HCT116 (cell line): ENCODE data around the gene C19orf85. TPM values are rescaled to one million over a fixed set of nuclear protein-coding genes. Genes with fewer than 3 reads are reported as not detected.

Experiments used
- ATAC-seq: fragments of 200-7000 bp; cut with Tn5 transposase; 2 replicates; pipeline ENCODE4 v1.9.1; 2020; ENCODE audit warnings: mild to moderate bottlenecking, moderate library complexity
- BruUV-seq: library from RNA; stranded (reverse); fragments of 400-500 nt; replicated peaks from 2 replicates; lab custom pipeline; 2021; lab: Mats Ljungman, UMichigan
- CTCF ChIA-PET: fragments of 300-600 bp; sonication (Branson Sonifier 250); formaldehyde crosslinking; loops from one replicate; lab custom pipeline; 2021; ENCODE audit warnings: antibody characterized with exemption; lab: Charles Lee
- POLR2A ChIA-PET: fragments of 300-600, 350-600 bp; sonication (Branson Sonifier 250); formaldehyde crosslinking; loops from one replicate; lab custom pipeline; 2021; ENCODE audit warnings: antibody characterized with exemption; lab: Charles Lee
- RAD21 ChIA-PET, 2 experiments: fragments of 300-600 bp; sonication (Branson Sonifier 250); formaldehyde crosslinking; loops; one replicate each; lab custom pipeline; 2023; ENCODE audit warnings: low total read pairs in 2 of 2; ENCODE audit not compliant: uncharacterized antibody in 2 of 2, unreplicated experiment in 2 of 2, low non-redundant PET in 1 of 2; lab: Charles Lee
- DNase-seq: peaks from one replicate; pipeline ENCODE4 v3.0.0-alpha.2; 2010; ENCODE audit warnings: low read depth, low spot score
- H2AFZ ChIP-seq: fragments of 200-600 bp; shearing (Covaris generic), sonication (generic); 2 replicates; pipeline ENCODE4 v1.6.1; 2017; ENCODE audit warnings: low read depth, mixed run types, mixed read lengths, antibody characterized with exemption, low read length; ENCODE audit not compliant: poor library complexity, severe bottlenecking
- H3K27ac ChIP-seq: 2 replicates; pipeline ENCODE4 v1.5.1; 2012; ENCODE audit warnings: low read depth, low read length
- H3K27me3 ChIP-seq: fragments of 200-600 bp; sonication (generic); 2 replicates; pipeline ENCODE4 v1.6.1; 2016; ENCODE audit warnings: mixed run types, low read length, mixed read lengths; ENCODE audit not compliant: insufficient read depth
- H3K36me3 ChIP-seq, 2 experiments: fragments of 200-500 bp in 1 of 2; fragments of 200-600 bp in 1 of 2; sonication (Bioruptor generic) in 1 of 2; sonication (generic) in 1 of 2; 2 replicates each; pipeline versions ENCODE4 v1.5.1 to v1.6.1; 2014 to 2016; ENCODE audit warnings: low read length in 2 of 2, inconsistent platforms in 1 of 2, mixed read lengths in 1 of 2, mixed run types in 1 of 2; ENCODE audit not compliant: insufficient read depth in 2 of 2, control insufficient read depth in 1 of 2
- H3K4me1 ChIP-seq, 2 experiments: fragments of 200-600 bp in 1 of 2; sonication (generic) in 1 of 2; 2 replicates each; pipeline versions ENCODE4 v1.5.1 to v1.6.1; 2012 to 2017; ENCODE audit warnings: low read length in 2 of 2, inconsistent platforms in 1 of 2, mild to moderate bottlenecking in 1 of 2, mixed read lengths in 1 of 2, mixed run types in 1 of 2, moderate library complexity in 1 of 2; ENCODE audit not compliant: insufficient read depth in 2 of 2, control insufficient read depth in 1 of 2
- H3K4me2 ChIP-seq: fragments of 200-600 bp; sonication (generic); 2 replicates; pipeline ENCODE4 v1.6.1; 2017; ENCODE audit warnings: mixed run types, low read length, mixed read lengths
- H3K4me3 ChIP-seq, 2 experiments: fragments of 200-600 bp in 1 of 2; sonication (generic) in 1 of 2; replicated peaks in 1 of 2; 2 replicates each; pipeline ENCODE4 v1.5.1; 2011 to 2016; ENCODE audit warnings: low read length in 2 of 2, control low read depth in 1 of 2, low read depth in 1 of 2, mild to moderate bottlenecking in 1 of 2, mixed read lengths in 1 of 2, mixed run types in 1 of 2
- H3K79me2 ChIP-seq: fragments of 200-600 bp; sonication (generic); 2 replicates; pipeline ENCODE4 v1.6.1; 2017; ENCODE audit warnings: mild to moderate bottlenecking, mixed run types, low read length, moderate library complexity, mixed read lengths; ENCODE audit not compliant: insufficient read depth
- H3K9ac ChIP-seq: fragments of 200-600 bp; sonication (generic); 2 replicates; pipeline ENCODE4 v1.6.1; 2016; ENCODE audit warnings: low read length, mixed read lengths
- H3K9me2 ChIP-seq: fragments of 200-600 bp; sonication (generic), shearing (Covaris generic); 2 replicates; pipeline ENCODE4 v1.6.1; 2017; ENCODE audit warnings: mixed run types, mild to moderate bottlenecking, moderate library complexity; ENCODE audit not compliant: insufficient read depth
- H3K9me3 ChIP-seq, 2 experiments: fragments of 200-500 bp in 1 of 2; fragments of 200-600 bp in 1 of 2; sonication (Bioruptor generic) in 1 of 2; sonication (generic) in 1 of 2; 2 replicates each; pipeline ENCODE4 v1.6.1; 2014 to 2017; ENCODE audit warnings: low read length in 2 of 2, mixed read lengths in 2 of 2, inconsistent platforms in 1 of 2, low read depth in 1 of 2, mild to moderate bottlenecking in 1 of 2, mixed run types in 1 of 2, moderate library complexity in 1 of 2; ENCODE audit not compliant: control insufficient read depth in 1 of 2, insufficient read depth in 1 of 2
- H4K20me1 ChIP-seq: fragments of 200-600 bp; sonication (generic), shearing (Covaris generic); 2 replicates; pipeline ENCODE4 v1.6.1; 2017; ENCODE audit warnings: mixed run types, mild to moderate bottlenecking, moderate library complexity; ENCODE audit not compliant: insufficient read depth
- ATF3 ChIP-seq: IDR thresholded peaks from 2 replicates; pipeline ENCODE4 v1.6.1; 2012
- CEBPB ChIP-seq: IDR thresholded peaks from 2 replicates; pipeline ENCODE4 v1.6.1; 2012; ENCODE audit warnings: low read depth
- EZH2phosphoT487 ChIP-seq: fragments of 200-600 bp; IDR thresholded peaks from 2 replicates; pipeline ENCODE4 v1.6.1; 2018; ENCODE audit warnings: antibody characterized with exemption, borderline replicate concordance
- POLR2AphosphoS5 ChIP-seq: IDR thresholded peaks from 2 replicates; pipeline ENCODE4 v1.6.1; 2011; ENCODE audit warnings: mild to moderate bottlenecking, low read depth, low read length, moderate library complexity
- REST ChIP-seq: IDR thresholded peaks from 2 replicates; pipeline ENCODE4 v1.6.1; 2012; ENCODE audit warnings: low read depth
- SIN3A ChIP-seq: IDR thresholded peaks from 2 replicates; pipeline ENCODE4 v1.6.1; 2012; ENCODE audit warnings: low read depth
- TCF7L2 ChIP-seq: IDR thresholded peaks from 2 replicates; pipeline ENCODE4 v1.7.0; 2011; ENCODE audit warnings: borderline replicate concordance, inconsistent platforms; ENCODE audit not compliant: insufficient read depth, insufficient read length; ENCODE audit errors: extremely low read depth
- YY1 ChIP-seq: IDR thresholded peaks from 2 replicates; pipeline ENCODE4 v1.6.1; 2011; ENCODE audit warnings: low read length, low read depth, moderate library complexity, mild to moderate bottlenecking; ENCODE audit not compliant: insufficient replicate concordance; ENCODE audit errors: extremely low read depth
- ZBTB33 ChIP-seq: IDR thresholded peaks from 2 replicates; pipeline ENCODE4 v1.6.1; 2011; ENCODE audit warnings: mild to moderate bottlenecking, low read length, moderate library complexity; ENCODE audit not compliant: insufficient replicate concordance; ENCODE audit errors: extremely low read depth
- ZFX ChIP-seq: fragments of 450-650 bp; IDR thresholded peaks from 2 replicates; pipeline ENCODE4 v1.6.1; 2017
- ZNF274 ChIP-seq: fragments of 200-500 bp; sonication (Bioruptor generic); IDR thresholded peaks from 2 replicates; pipeline ENCODE4 v1.6.1; 2014; ENCODE audit warnings: mild to moderate bottlenecking, low read depth, low read length, inconsistent platforms
- intact Hi-C: fragments of 100-400 bp; cut with micrococcal nuclease; formaldehyde crosslinking; loops from 2 replicates; pipeline ENCODE4 v1.10.0; 2022
- total RNA-seq: library from RNA; stranded (reverse); gene quantifications from one replicate; pipeline ENCODE4 v1.2.1, GENCODE V29; 2021; ENCODE audit not compliant: unreplicated experiment

C19orf85 gene
- total RNA-seq, 1 experiment from 2014 or later = 0.34 TPM

- Histone ChIP-seq H3K4me3 (no peak within 1 kb of the TSS), H3K9me3 (no peaks in the 10 kb centered on the region), H3K27me3 (peaks cover 19% of the 10 kb centered on the region; the same call in 1 of the 2 replicates), H3K4me1 (peaks cover 0 to 10% of the 10 kb centered on the region in 2 experiments; a peak in 2 of 4 replicates), H3K79me2 (no peaks in the 10 kb centered on the region), H4K20me1 (no peaks in the 10 kb centered on the region), H3K4me2 (peak within 1 kb of the TSS; percentile 40), H3K36me3 (no peaks in the 10 kb centered on the region), H3K27ac (no peak within 1 kb of the TSS; the same call in 1 of the 2 replicates), H3K9me2 (no peaks in the 10 kb centered on the region), H2AFZ (no peak within 1 kb of the TSS), H3K9ac (no peak within 1 kb of the TSS)
- DNase-seq = no peak
- CTCF ChIA-PET = interaction anchor here (0.5 kb wide), 1 partner anchor 355 kb away, joined by 4 read pairs; no protein-coding TSS in a partner anchor
- TF ChIP-seq POLR2AphosphoS5 (no peak), YY1 (no peak), ZNF274 (no peak), EZH2phosphoT487 (no peak), ZFX (no peak), TCF7L2 (no peak), REST (no peak), SIN3A (no peak), ATF3 (no peak), CEBPB (no peak), ZBTB33 (no peak)
- no peak for ATAC-seq
- RAD21 ChIA-PET = no interaction called here
- intact Hi-C loops = loop anchor here (10.0 kb wide), 1 partner anchor 228 kb away; no protein-coding TSS in a partner anchor
- POLR2A ChIA-PET = no interaction called here
- no TSS peak for BruUV-seq
Observed at GRCh38 chr19:55443045-55443823, 21.3 kb downstream of the C19orf85 start, which contains the start of gene SHISA7. SHISA7 (minus strand) TSS chr19:55443300; CDS start chr19:55442863, 437 bp downstream.
